ENCODE results near the gene SLC2A13.

SLC2A13 gene

DNA sequence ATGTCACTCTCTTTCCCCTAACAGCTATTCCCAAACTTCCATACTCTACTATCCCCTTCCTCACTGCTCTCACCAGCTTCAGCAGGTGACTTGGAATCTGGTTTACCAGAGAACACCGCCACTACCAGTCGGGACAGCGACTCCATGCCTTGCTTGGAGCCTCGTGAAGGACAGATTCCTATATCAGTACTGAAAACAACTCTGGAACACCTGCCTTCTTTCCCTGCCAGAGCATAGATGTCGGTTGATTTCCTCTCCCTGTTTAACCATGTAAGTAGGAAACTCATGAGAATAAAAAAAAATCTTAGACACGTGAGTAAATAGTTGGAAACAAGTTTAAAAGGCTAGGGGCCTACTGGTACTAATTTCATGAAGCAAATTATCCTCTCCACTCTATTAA, 266.8 kb downstream of the SLC2A13 start:
- Histone ChIP-seq H3K27ac (ENCODE audit: low read depth, low read length) (no peak overlapping the region), H3K36me3 (ENCODE audit: control insufficient read depth in 1 of 2, insufficient read depth in 2 of 2, low read length in 2 of 2) (no peaks in the 10 kb centered on the region), H3K9ac (ENCODE audit: low read depth in 1 of 2, low read length in 2 of 2) (no peak overlapping the region), H3K9me3 (ENCODE audit: control insufficient read depth in 1 of 2, low read length in 2 of 2) (no peaks in the 10 kb centered on the region), H3K27me3 (ENCODE audit: control insufficient read depth in 1 of 2, insufficient read depth in 2 of 2, low read length in 2 of 2) (no peaks in the 10 kb centered on the region), H3K4me3 (ENCODE audit: low read depth in 1 of 2, low read length in 2 of 2) (no peak overlapping the region), H3K4me1 (ENCODE audit: control insufficient read depth in 1 of 2, insufficient read depth in 2 of 2, low read length in 2 of 2) (no peaks in the 10 kb centered on the region)

GRCh38 chr12:39835517-39836489, 270.1 kb downstream of the SLC2A13 start:
- no peak overlapping the region for H3K9ac ChIP-seq (ENCODE audit: low read depth in 1 of 2, low read length in 2 of 2)
- H3K36me3 ChIP-seq (ENCODE audit: control insufficient read depth in 1 of 2, insufficient read depth in 2 of 2, low read length in 2 of 2), result no peaks in the 10 kb centered on the region
- no peak overlapping the region for H3K27ac ChIP-seq (ENCODE audit: low read depth, low read length)
- H3K4me1 ChIP-seq (ENCODE audit: control insufficient read depth in 1 of 2, insufficient read depth in 2 of 2, low read length in 2 of 2), result peaks cover 0 to 3% of the 10 kb centered on the region in 2 donors
- no peaks in the 10 kb centered on the region for H3K9me3 ChIP-seq (ENCODE audit: control insufficient read depth in 1 of 2, low read length in 2 of 2)
- no peak overlapping the region for H3K4me3 ChIP-seq (ENCODE audit: low read depth in 1 of 2, low read length in 2 of 2)
- H3K27me3 ChIP-seq (ENCODE audit: control insufficient read depth in 1 of 2, insufficient read depth in 2 of 2, low read length in 2 of 2), result no peaks in the 10 kb centered on the region

DNA sequence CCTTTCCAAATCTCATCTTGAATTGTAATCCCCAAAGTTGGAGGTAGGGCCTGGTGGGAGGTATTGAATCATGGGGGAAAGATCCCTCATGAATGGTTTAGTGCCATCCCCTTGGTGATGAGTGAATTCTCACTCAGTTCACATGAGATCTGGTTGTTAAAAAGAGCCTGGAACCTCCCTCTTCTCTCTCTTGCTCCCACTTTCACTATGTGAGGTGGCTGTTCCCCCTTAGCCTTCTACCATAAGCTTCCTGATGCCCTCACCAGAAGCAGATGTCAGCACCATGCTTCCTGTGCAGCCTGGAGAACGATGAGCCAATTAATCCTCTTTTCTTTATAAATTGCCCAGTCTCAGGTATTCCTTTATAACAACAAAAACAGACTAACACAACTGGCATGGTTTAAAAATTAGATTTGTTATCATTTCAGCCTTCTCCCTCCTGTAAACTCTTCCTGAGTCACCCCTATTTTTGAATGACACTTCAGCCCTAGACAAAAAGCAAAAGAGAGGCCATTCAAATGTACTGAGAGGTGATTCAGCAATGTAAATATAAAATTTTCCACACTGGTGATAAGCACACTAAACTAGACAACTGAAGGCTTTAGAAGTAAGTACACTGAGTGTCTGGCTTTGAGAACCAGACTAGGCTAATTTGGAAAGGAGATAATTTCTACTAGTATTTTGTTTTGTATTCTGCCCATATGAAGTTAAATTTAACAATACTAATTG, 274.1 kb downstream of the SLC2A13 start:
- no peak overlapping the region for H3K9ac ChIP-seq (ENCODE audit: low read depth in 1 of 2, low read length in 2 of 2)
- no peaks in the 10 kb centered on the region for H3K36me3 ChIP-seq (ENCODE audit: control insufficient read depth in 1 of 2, insufficient read depth in 2 of 2, low read length in 2 of 2)
- H3K9me3 ChIP-seq (ENCODE audit: control insufficient read depth in 1 of 2, low read length in 2 of 2), result no peaks in the 10 kb centered on the region
- H3K27me3 ChIP-seq (ENCODE audit: control insufficient read depth in 1 of 2, insufficient read depth in 2 of 2, low read length in 2 of 2), result no peaks in the 10 kb centered on the region
- H3K4me1 ChIP-seq (ENCODE audit: control insufficient read depth in 1 of 2, insufficient read depth in 2 of 2, low read length in 2 of 2), result peaks cover 0 to 3% of the 10 kb centered on the region in 2 donors
- no peak overlapping the region for H3K27ac ChIP-seq (ENCODE audit: low read depth, low read length)
- no peak overlapping the region for H3K4me3 ChIP-seq (ENCODE audit: low read depth in 1 of 2, low read length in 2 of 2)

DNA sequence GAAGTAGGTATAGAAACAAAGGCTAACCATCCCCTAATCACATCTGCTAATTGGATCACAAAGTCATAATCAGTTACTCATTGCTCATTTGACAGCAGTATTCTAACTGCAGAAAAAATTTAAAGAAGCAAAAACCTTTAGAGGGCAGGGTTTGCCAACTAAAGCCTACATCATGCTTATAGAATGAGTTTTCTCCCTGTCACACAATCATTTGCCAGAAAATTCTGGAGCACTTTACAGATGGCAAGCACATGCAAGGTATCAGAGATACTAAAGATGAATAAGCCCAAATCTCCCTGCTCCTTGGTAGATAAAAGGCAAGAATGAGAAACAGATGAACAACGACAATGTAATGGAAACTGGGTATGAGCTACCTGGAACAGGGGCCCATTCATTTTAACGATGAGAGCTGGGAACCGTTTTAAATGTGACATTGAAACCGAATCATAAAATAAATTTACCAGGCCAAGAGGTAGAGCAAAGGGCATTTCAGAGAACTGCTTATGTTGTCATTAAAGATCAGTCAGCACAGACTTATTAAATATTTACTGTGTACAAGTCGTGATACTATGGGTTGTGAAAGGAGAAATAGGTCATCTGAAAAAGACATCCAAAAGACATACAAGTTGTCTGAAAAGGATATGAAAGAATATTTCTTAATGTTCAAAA, 274.9 kb downstream of the SLC2A13 start:
- Histone ChIP-seq H3K9ac (ENCODE audit: low read depth in 1 of 2, low read length in 2 of 2) (no peak overlapping the region), H3K36me3 (ENCODE audit: control insufficient read depth in 1 of 2, insufficient read depth in 2 of 2, low read length in 2 of 2) (no peaks in the 10 kb centered on the region), H3K4me3 (ENCODE audit: low read depth in 1 of 2, low read length in 2 of 2) (no peak overlapping the region), H3K27ac (ENCODE audit: low read depth, low read length) (no peak overlapping the region), H3K9me3 (ENCODE audit: control insufficient read depth in 1 of 2, low read length in 2 of 2) (no peaks in the 10 kb centered on the region), H3K4me1 (ENCODE audit: control insufficient read depth in 1 of 2, insufficient read depth in 2 of 2, low read length in 2 of 2) (peaks cover 0 to 3% of the 10 kb centered on the region in 2 donors), H3K27me3 (ENCODE audit: control insufficient read depth in 1 of 2, insufficient read depth in 2 of 2, low read length in 2 of 2) (no peaks in the 10 kb centered on the region)

- H3K9ac ChIP-seq (ENCODE audit: low read depth in 1 of 2, low read length in 2 of 2), result no peak overlapping the region
- no peaks in the 10 kb centered on the region for H3K36me3 ChIP-seq (ENCODE audit: control insufficient read depth in 1 of 2, insufficient read depth in 2 of 2, low read length in 2 of 2)
- H3K9me3 ChIP-seq (ENCODE audit: control insufficient read depth in 1 of 2, low read length in 2 of 2), result no peaks in the 10 kb centered on the region
- H3K4me3 ChIP-seq (ENCODE audit: low read depth in 1 of 2, low read length in 2 of 2), result no peak overlapping the region
- H3K27me3 ChIP-seq (ENCODE audit: control insufficient read depth in 1 of 2, insufficient read depth in 2 of 2, low read length in 2 of 2), result no peaks in the 10 kb centered on the region
- no peak overlapping the region for H3K27ac ChIP-seq (ENCODE audit: low read depth, low read length)
- peaks cover 0 to 3% of the 10 kb centered on the region in 2 donors for H3K4me1 ChIP-seq (ENCODE audit: control insufficient read depth in 1 of 2, insufficient read depth in 2 of 2, low read length in 2 of 2)
These were observed 275.7 kb downstream of the SLC2A13 start for GRCh38 chr12:39830171-39830570.

DNA sequence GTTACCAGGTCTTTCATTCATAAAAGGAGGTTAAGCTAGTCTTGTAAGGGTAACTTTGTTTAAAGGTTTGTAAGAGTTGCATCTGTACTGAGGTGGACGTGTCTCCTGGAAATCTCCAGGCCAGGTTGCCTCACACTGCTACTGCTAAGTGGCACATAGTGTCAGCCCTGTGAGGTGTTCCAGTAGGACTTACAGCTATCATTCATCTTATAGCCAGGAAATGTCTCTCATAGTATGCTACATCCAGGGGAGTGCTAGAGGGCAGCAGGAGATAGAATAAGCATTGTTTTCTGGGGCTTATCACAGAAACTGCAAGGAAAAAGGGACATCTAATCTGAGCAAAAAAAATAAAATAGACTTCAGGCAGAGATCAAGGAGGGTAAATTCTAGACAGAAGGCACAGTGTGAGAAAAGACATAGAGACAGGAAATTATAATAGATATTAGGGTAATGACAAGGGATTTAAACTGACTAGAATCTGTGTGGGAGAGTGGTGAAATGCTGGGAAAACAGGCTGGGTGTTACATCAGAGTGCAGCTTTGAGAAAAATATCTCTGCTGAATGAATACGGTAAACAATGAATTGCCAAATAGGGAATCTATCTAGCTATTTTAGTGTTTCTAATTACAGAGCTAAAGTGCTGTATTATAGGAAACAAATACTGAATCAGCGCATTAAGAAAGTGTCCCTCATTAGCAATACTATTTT, 281.2 kb downstream of the SLC2A13 start:
- no peaks in the 10 kb centered on the region for H3K27me3 ChIP-seq (ENCODE audit: control insufficient read depth in 1 of 2, insufficient read depth in 2 of 2, low read length in 2 of 2)
- no peaks in the 10 kb centered on the region for H3K9me3 ChIP-seq (ENCODE audit: control insufficient read depth in 1 of 2, low read length in 2 of 2)
- no peak overlapping the region for H3K9ac ChIP-seq (ENCODE audit: low read depth in 1 of 2, low read length in 2 of 2)
- no peaks in the 10 kb centered on the region for H3K4me1 ChIP-seq (ENCODE audit: control insufficient read depth in 1 of 2, insufficient read depth in 2 of 2, low read length in 2 of 2)
- no peaks in the 10 kb centered on the region for H3K36me3 ChIP-seq (ENCODE audit: control insufficient read depth in 1 of 2, insufficient read depth in 2 of 2, low read length in 2 of 2)
- H3K27ac ChIP-seq (ENCODE audit: low read depth, low read length), result no peak overlapping the region
- H3K4me3 ChIP-seq (ENCODE audit: low read depth in 1 of 2, low read length in 2 of 2), result no peak overlapping the region

DNA sequence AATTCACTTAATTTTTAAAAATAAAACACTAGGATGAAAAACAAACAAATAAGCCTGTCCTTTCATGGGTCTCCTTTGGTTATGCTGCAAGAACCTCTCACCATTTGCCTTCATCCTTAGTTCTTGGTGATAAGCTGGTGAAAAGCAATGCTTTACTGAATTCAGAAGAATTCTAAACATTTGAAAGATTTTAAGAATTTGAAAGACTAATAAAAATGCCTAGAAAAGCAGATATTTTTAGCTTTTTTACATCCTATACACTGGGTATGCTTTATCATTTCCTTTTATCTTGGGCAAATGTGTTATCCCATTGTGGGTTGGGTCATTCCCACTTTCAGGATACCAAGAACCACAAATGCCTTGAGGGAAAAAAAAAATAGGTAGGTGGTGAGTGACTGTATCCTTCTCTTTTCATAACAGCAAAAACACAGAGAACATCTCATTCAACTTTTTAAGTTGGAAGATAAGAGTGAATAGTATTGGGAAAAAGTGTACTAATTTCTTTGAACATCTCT, 289.2 kb downstream of the SLC2A13 start:
- Histone ChIP-seq H3K4me3 (ENCODE audit: low read depth in 1 of 2, low read length in 2 of 2) (no peak overlapping the region), H3K4me1 (ENCODE audit: control insufficient read depth in 1 of 2, insufficient read depth in 2 of 2, low read length in 2 of 2) (no peaks in the 10 kb centered on the region), H3K36me3 (ENCODE audit: control insufficient read depth in 1 of 2, insufficient read depth in 2 of 2, low read length in 2 of 2) (no peaks in the 10 kb centered on the region), H3K9ac (ENCODE audit: low read depth in 1 of 2, low read length in 2 of 2) (no peak overlapping the region), H3K27ac (ENCODE audit: low read depth, low read length) (no peak overlapping the region), H3K9me3 (ENCODE audit: control insufficient read depth in 1 of 2, low read length in 2 of 2) (no peaks in the 10 kb centered on the region), H3K27me3 (ENCODE audit: control insufficient read depth in 1 of 2, insufficient read depth in 2 of 2, low read length in 2 of 2) (no peaks in the 10 kb centered on the region)

- Histone ChIP-seq H3K27me3 (ENCODE audit: control insufficient read depth in 1 of 2, insufficient read depth in 2 of 2, low read length in 2 of 2) (no peaks in the 10 kb centered on the region), H3K9me3 (ENCODE audit: control insufficient read depth in 1 of 2, low read length in 2 of 2) (no peaks in the 10 kb centered on the region), H3K36me3 (ENCODE audit: control insufficient read depth in 1 of 2, insufficient read depth in 2 of 2, low read length in 2 of 2) (no peaks in the 10 kb centered on the region), H3K9ac (ENCODE audit: low read depth in 1 of 2, low read length in 2 of 2) (no peak overlapping the region), H3K4me1 (ENCODE audit: control insufficient read depth in 1 of 2, insufficient read depth in 2 of 2, low read length in 2 of 2) (no peaks in the 10 kb centered on the region), H3K4me3 (ENCODE audit: low read depth in 1 of 2, low read length in 2 of 2) (no peak overlapping the region), H3K27ac (ENCODE audit: low read depth, low read length) (no peak overlapping the region)
These were observed 290.1 kb downstream of the SLC2A13 start for GRCh38 chr12:39815746-39816145.

- Histone ChIP-seq H3K36me3 (ENCODE audit: control insufficient read depth in 1 of 2, insufficient read depth in 2 of 2, low read length in 2 of 2) (no peaks in the 10 kb centered on the region), H3K4me1 (ENCODE audit: control insufficient read depth in 1 of 2, insufficient read depth in 2 of 2, low read length in 2 of 2) (no peaks in the 10 kb centered on the region), H3K27me3 (ENCODE audit: control insufficient read depth in 1 of 2, insufficient read depth in 2 of 2, low read length in 2 of 2) (no peaks in the 10 kb centered on the region), H3K27ac (ENCODE audit: low read depth, low read length) (no peak overlapping the region), H3K9me3 (ENCODE audit: control insufficient read depth in 1 of 2, low read length in 2 of 2) (no peaks in the 10 kb centered on the region), H3K9ac (ENCODE audit: low read depth in 1 of 2, low read length in 2 of 2) (no peak overlapping the region), H3K4me3 (ENCODE audit: low read depth in 1 of 2, low read length in 2 of 2) (no peak overlapping the region)
These were observed 291.3 kb downstream of the SLC2A13 start for GRCh38 chr12:39814626-39815025.

Data from duodenal mucosa (tissue), 2 donors.